Trophoblast cell (in vitro differentiated cells and primary cell): ENCODE data around the gene KCNQ1. TPM values are rescaled to one million over a fixed set of nuclear protein-coding genes. Genes with fewer than 3 reads are reported as not detected.
A peak's percentile ranks its signal among the peaks of the same experiment; 100 is the strongest.

Experiments used
- DNase-seq, 2 donors: peaks; one replicate each; pipeline ENCODE4 v3.0.0-alpha.2; 2016
- H2AFZ ChIP-seq: 2 replicates; pipeline ENCODE4 v1.6.1; 2013; ENCODE audit warnings: low read length, moderate library complexity, mild to moderate bottlenecking; ENCODE audit not compliant: insufficient read depth, poor library complexity
- H2AK5ac ChIP-seq: 2 replicates; pipeline ENCODE4 v1.6.1; 2013; ENCODE audit warnings: mild to moderate bottlenecking, low read length
- H2BK120ac ChIP-seq: 2 replicates; pipeline ENCODE4 v1.6.1; 2013; ENCODE audit warnings: low read length, mild to moderate bottlenecking, moderate library complexity; ENCODE audit not compliant: insufficient read depth, poor library complexity
- H2BK12ac ChIP-seq: 2 replicates; pipeline ENCODE4 v1.6.1; 2013; ENCODE audit warnings: mild to moderate bottlenecking, low read length, moderate library complexity
- H2BK5ac ChIP-seq: 2 replicates; pipeline ENCODE4 v1.6.1; 2013; ENCODE audit warnings: low read length, low read depth, moderate library complexity, mild to moderate bottlenecking; ENCODE audit not compliant: poor library complexity
- H3K14ac ChIP-seq: 2 replicates; pipeline ENCODE4 v1.6.1; 2013; ENCODE audit warnings: mild to moderate bottlenecking, low read length
- H3K18ac ChIP-seq: 2 replicates; pipeline ENCODE4 v1.6.1; 2013; ENCODE audit warnings: mild to moderate bottlenecking, low read length
- H3K23ac ChIP-seq: 2 replicates; pipeline ENCODE4 v1.6.1; 2013; ENCODE audit warnings: low read length
- H3K27ac ChIP-seq: 2 replicates; pipeline ENCODE4 v1.5.1; 2013; ENCODE audit warnings: low read depth, mild to moderate bottlenecking, inconsistent platforms, low read length, moderate library complexity
- H3K27me3 ChIP-seq: 2 replicates; pipeline ENCODE4 v1.6.1; 2013; ENCODE audit warnings: inconsistent platforms, mild to moderate bottlenecking, low read length, moderate library complexity; ENCODE audit not compliant: insufficient read depth
- H3K36me3 ChIP-seq, 2 experiments: 1 replicate in 1 of 2; 2 replicates in 1 of 2; pipeline ENCODE4 v1.6.1; 2013; ENCODE audit warnings: low read length in 2 of 2, mild to moderate bottlenecking in 2 of 2, moderate library complexity in 1 of 2; ENCODE audit not compliant: insufficient read depth in 2 of 2, control insufficient read depth in 1 of 2
- H3K4ac ChIP-seq: 2 replicates; pipeline ENCODE4 v1.6.1; 2013; ENCODE audit warnings: low read depth, mild to moderate bottlenecking, low read length, moderate library complexity
- H3K4me1 ChIP-seq, 2 experiments: 1 replicate in 1 of 2; 2 replicates in 1 of 2; pipeline ENCODE4 v1.6.1; 2013; ENCODE audit warnings: low read length in 2 of 2, mild to moderate bottlenecking in 2 of 2, moderate library complexity in 1 of 2; ENCODE audit not compliant: insufficient read depth in 2 of 2, control insufficient read depth in 1 of 2
- H3K4me2 ChIP-seq: 2 replicates; pipeline ENCODE4 v1.6.1; 2013; ENCODE audit warnings: inconsistent platforms, mild to moderate bottlenecking, low read length, moderate library complexity
- H3K4me3 ChIP-seq: 2 replicates; pipeline ENCODE4 v1.5.1; 2013; ENCODE audit warnings: mild to moderate bottlenecking, low read depth, low read length, inconsistent platforms
- H3K79me1 ChIP-seq: one replicate; pipeline ENCODE4 v1.6.1; 2013; ENCODE audit warnings: low read length
- H3K79me2 ChIP-seq: 2 replicates; pipeline ENCODE4 v1.6.1; 2013; ENCODE audit warnings: low read length, mild to moderate bottlenecking; ENCODE audit not compliant: control insufficient read depth, insufficient read depth, poor library complexity
- H3K9ac ChIP-seq: 2 replicates; pipeline ENCODE4 v1.6.1; 2013; ENCODE audit warnings: mild to moderate bottlenecking, low read length
- H3K9me3 ChIP-seq: 2 replicates; pipeline ENCODE4 v1.6.1; 2013; ENCODE audit warnings: low read depth, mild to moderate bottlenecking, control low read depth, inconsistent platforms, low read length; ENCODE audit not compliant: insufficient read depth
- H4K12ac ChIP-seq: 2 replicates; pipeline ENCODE4 v1.6.1; 2013; ENCODE audit warnings: low read depth, mild to moderate bottlenecking, low read length, moderate library complexity
- H4K8ac ChIP-seq: 2 replicates; pipeline ENCODE4 v1.6.1; 2013; ENCODE audit warnings: low read depth, mild to moderate bottlenecking, low read length, moderate library complexity
- H4K91ac ChIP-seq: one replicate; pipeline ENCODE4 v1.6.1; 2013; ENCODE audit warnings: low read depth, mild to moderate bottlenecking, low read length, moderate library complexity
- WGBS: extraction: QIAGEN DNeasy Blood & Tissue Kit; methylation state at CpG from one replicate; pipeline ENCODE4 v1.1.7; 2013; ENCODE audit warnings: missing lambda C conversion rate; ENCODE audit not compliant: insufficient read length, insufficient coverage; ENCODE audit errors: extremely low coverage; 5-methylcytosine and 5-hydroxymethylcytosine counted together
- polyA plus RNA-seq: library from polyadenylated mRNA; stranded (reverse); fragments of 200-250 nt; gene quantifications from 2 replicates; pipeline ENCODE4 v1.2.3, GENCODE V29; 2013

The KCNQ1 gene
- 0.53 and 0.64 TPM in 2 replicates for polyA plus RNA-seq

- Histone ChIP-seq H3K23ac (no peak within 1 kb of the TSS), H2BK5ac (no peak within 1 kb of the TSS)
- no CpG with 5 or more reads among the region's 116 CpGs for WGBS
Observed at GRCh38 chr11:2444821-2445745, at the start of gene KCNQ1. TSS of gene KCNQ1 (plus strand) at chr11:2445008. CDS start at chr11:2445099, 91 bp downstream.

GRCh38 chr11:2395211-2395730 is 49.5 kb upstream of the KCNQ1 start:
- Histone ChIP-seq H3K4me2 (no peak overlapping the region), H2AFZ (no peak overlapping the region), H2AK5ac (no peak overlapping the region), H2BK5ac (no peak overlapping the region), H4K8ac (no peak overlapping the region), H3K14ac (no peak overlapping the region), H3K4ac (no peak overlapping the region), H2BK12ac (no peak overlapping the region), H2BK120ac (no peak overlapping the region), H3K36me3 (peaks cover 60 to 67% of the 10 kb centered on the region in 2 experiments), H4K91ac (no peak overlapping the region), H3K23ac (no peak overlapping the region), H3K9ac (no peak overlapping the region), H3K4me3 (no peak overlapping the region), H3K27ac (no peak overlapping the region), H3K27me3 (no peaks in the 10 kb centered on the region), H3K79me1 (peaks cover 6% of the 10 kb centered on the region), H3K18ac (no peak overlapping the region), H4K12ac (no peak overlapping the region), H3K4me1 (peaks cover 7 to 9% of the 10 kb centered on the region in 2 experiments), H3K79me2 (peaks cover 3% of the 10 kb centered on the region), H3K9me3 (peaks cover 2% of the 10 kb centered on the region)
- DNase-seq = no peak
- no CpG with 5 or more reads among the region's 26 CpGs for WGBS

More at GRCh38 chr11:2444821-2445745, at the start of gene KCNQ1:
- H2BK120ac ChIP-seq = no peak within 1 kb of the TSS
- H2AK5ac ChIP-seq = no peak within 1 kb of the TSS
- peaks cover 33% of the 10 kb centered on the region for H3K27me3 ChIP-seq
- H3K9me3 ChIP-seq = peaks cover 11% of the 10 kb centered on the region
- H3K4ac ChIP-seq = no peak within 1 kb of the TSS
- DNase-seq = peak in 1 of 2 donors; percentile 35
- no peak within 1 kb of the TSS for H2BK12ac ChIP-seq
- no peak within 1 kb of the TSS for H3K14ac ChIP-seq
- H3K18ac ChIP-seq = no peak within 1 kb of the TSS
- no peak within 1 kb of the TSS for H2AFZ ChIP-seq
- H3K4me3 ChIP-seq = no peak within 1 kb of the TSS
- H3K4me1 ChIP-seq = no peaks in the 10 kb centered on the region
- H3K79me2 ChIP-seq = no peaks in the 10 kb centered on the region
- H4K8ac ChIP-seq = no peak within 1 kb of the TSS
- H3K79me1 ChIP-seq = no peaks in the 10 kb centered on the region
- H4K12ac ChIP-seq = no peak within 1 kb of the TSS
- H3K9ac ChIP-seq = no peak within 1 kb of the TSS
- peak within 1 kb of the TSS; percentile 52 for H3K4me2 ChIP-seq
- no peak within 1 kb of the TSS for H4K91ac ChIP-seq
- no peaks in the 10 kb centered on the region for H3K36me3 ChIP-seq
- H3K27ac ChIP-seq = no peak within 1 kb of the TSS

- Histone ChIP-seq H2BK5ac (no peak overlapping the region), H3K9ac (no peak overlapping the region), H3K14ac (no peak overlapping the region), H4K8ac (no peak overlapping the region), H3K27ac (no peak overlapping the region), H2AK5ac (no peak overlapping the region), H4K12ac (no peak overlapping the region), H3K36me3 (peaks cover 60 to 64% of the 10 kb centered on the region in 2 experiments), H3K4me1 (peaks cover 7 to 9% of the 10 kb centered on the region in 2 experiments), H3K79me2 (peaks cover 5% of the 10 kb centered on the region), H3K9me3 (no peaks in the 10 kb centered on the region), H3K18ac (no peak overlapping the region), H3K4me3 (no peak overlapping the region), H2BK120ac (no peak overlapping the region), H2BK12ac (no peak overlapping the region), H3K79me1 (peaks cover 8% of the 10 kb centered on the region), H2AFZ (no peak overlapping the region), H3K27me3 (no peaks in the 10 kb centered on the region), H3K4ac (no peak overlapping the region), H3K23ac (no peak overlapping the region), H4K91ac (no peak overlapping the region), H3K4me2 (no peak overlapping the region)
- no peak for DNase-seq
- WGBS = no CpG with 5 or more reads among the region's 17 CpGs
Observed at GRCh38 chr11:2395856-2396255, 49.0 kb upstream of the KCNQ1 start.

GRCh38 chr11:2396471-2396870 is 48.3 kb upstream of the KCNQ1 start:
- Histone ChIP-seq H3K27me3 (no peaks in the 10 kb centered on the region), H3K9me3 (no peaks in the 10 kb centered on the region), H3K23ac (no peak overlapping the region), H3K36me3 (peaks cover 53 to 58% of the 10 kb centered on the region in 2 experiments), H3K79me1 (peaks cover 11% of the 10 kb centered on the region), H3K18ac (no peak overlapping the region), H4K91ac (no peak overlapping the region), H3K14ac (no peak overlapping the region), H3K4me2 (no peak overlapping the region), H3K4ac (no peak overlapping the region), H2AFZ (no peak overlapping the region), H2BK5ac (no peak overlapping the region), H3K4me3 (no peak overlapping the region), H4K8ac (no peak overlapping the region), H3K4me1 (peaks cover 7 to 12% of the 10 kb centered on the region in 2 experiments), H3K27ac (no peak overlapping the region), H2AK5ac (no peak overlapping the region), H3K79me2 (peaks cover 10% of the 10 kb centered on the region), H2BK120ac (no peak overlapping the region), H2BK12ac (no peak overlapping the region), H3K9ac (no peak overlapping the region), H4K12ac (no peak overlapping the region)
- no peak for DNase-seq
- WGBS = no CpG with 5 or more reads among the region's 26 CpGs
